HepG2 (cell line): ENCODE results near the gene C3orf22.

Experiments
- ATF3 ChIP-seq: sonication (generic); formaldehyde crosslinking; IDR thresholded peaks from 2 replicates; pipeline ENCODE4 v1.4.0; 2020; ENCODE audit warnings: missing genetic modification reagents
- BATF2 ChIP-seq: sonication (generic); formaldehyde crosslinking; IDR thresholded peaks from 2 replicates; pipeline ENCODE4 v1.8.0; 2022; ENCODE audit warnings: mild to moderate bottlenecking, missing genetic modification reagents, moderate library complexity
- REST ChIP-seq, 2 experiments: IDR thresholded peaks; 2 replicates each; pipeline ENCODE4 v1.6.1; 2011 to 2012; ENCODE audit warnings: low read length in 2 of 2, borderline replicate concordance in 1 of 2, low read depth in 1 of 2, mild to moderate bottlenecking in 1 of 2, moderate library complexity in 1 of 2
- ZNF292 ChIP-seq: sonication (generic); formaldehyde crosslinking; IDR thresholded peaks from 2 replicates; pipeline ENCODE4 v1.8.1; 2022; ENCODE audit warnings: mild to moderate bottlenecking, low read depth, missing genetic modification reagents, borderline replicate concordance
- ZNF549 ChIP-seq: sonication (generic); formaldehyde crosslinking; IDR thresholded peaks from 2 replicates; pipeline ENCODE4 v1.5.0; 2020; ENCODE audit warnings: missing genetic modification reagents
- TF ChIP-seq, protein P1 (sequence below): sonication (generic); formaldehyde crosslinking; IDR thresholded peaks from 2 replicates; pipeline ENCODE4 v1.9.0; 2021; ENCODE audit warnings: missing genetic modification reagents, mild to moderate bottlenecking, borderline replicate concordance

GRCh38 chr3:126525853-126526667 is 32.7 kb downstream of the C3orf22 start:
- TF ChIP-seq ZNF549 (CRISPR knock-in tag) (no peak), ZNF292 (CRISPR knock-in tag) (no peak), BATF2 (no peak), REST (IDR thresholded peaks at IDR 0.05; ENCODE audit: borderline replicate concordance in 1 of 2, low read depth in 1 of 2, low read length in 2 of 2) (no peak), ATF3 (CRISPR knock-in tag) (no peak)
- TF ChIP-seq, protein P1, sequence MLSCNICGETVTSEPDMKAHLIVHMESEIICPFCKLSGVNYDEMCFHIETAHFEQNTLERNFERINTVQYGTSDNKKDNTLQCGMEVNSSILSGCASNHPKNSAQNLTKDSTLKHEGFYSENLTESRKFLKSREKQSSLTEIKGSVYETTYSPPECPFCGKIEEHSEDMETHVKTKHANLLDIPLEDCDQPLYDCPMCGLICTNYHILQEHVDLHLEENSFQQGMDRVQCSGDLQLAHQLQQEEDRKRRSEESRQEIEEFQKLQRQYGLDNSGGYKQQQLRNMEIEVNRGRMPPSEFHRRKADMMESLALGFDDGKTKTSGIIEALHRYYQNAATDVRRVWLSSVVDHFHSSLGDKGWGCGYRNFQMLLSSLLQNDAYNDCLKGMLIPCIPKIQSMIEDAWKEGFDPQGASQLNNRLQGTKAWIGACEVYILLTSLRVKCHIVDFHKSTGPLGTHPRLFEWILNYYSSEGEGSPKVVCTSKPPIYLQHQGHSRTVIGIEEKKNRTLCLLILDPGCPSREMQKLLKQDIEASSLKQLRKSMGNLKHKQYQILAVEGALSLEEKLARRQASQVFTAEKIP (CRISPR knock-in tag) = no peak
